NT2/D1 (cell line): ENCODE data around the gene PPM1H.

Source experiments
- SUZ12 ChIP-seq: IDR thresholded peaks from 2 replicates; pipeline ENCODE4 v1.6.1; 2011; ENCODE audit not compliant: insufficient read length, insufficient read depth; ENCODE audit errors: extremely low read depth
- YY1 ChIP-seq: IDR thresholded peaks from 2 replicates; pipeline ENCODE4 v1.6.1; 2011; ENCODE audit not compliant: insufficient read length, insufficient read depth
- ZNF274 ChIP-seq: IDR thresholded peaks from 2 replicates; pipeline ENCODE4 v1.6.1; 2011; ENCODE audit warnings: mild to moderate bottlenecking, low read depth, low read length

DNA sequence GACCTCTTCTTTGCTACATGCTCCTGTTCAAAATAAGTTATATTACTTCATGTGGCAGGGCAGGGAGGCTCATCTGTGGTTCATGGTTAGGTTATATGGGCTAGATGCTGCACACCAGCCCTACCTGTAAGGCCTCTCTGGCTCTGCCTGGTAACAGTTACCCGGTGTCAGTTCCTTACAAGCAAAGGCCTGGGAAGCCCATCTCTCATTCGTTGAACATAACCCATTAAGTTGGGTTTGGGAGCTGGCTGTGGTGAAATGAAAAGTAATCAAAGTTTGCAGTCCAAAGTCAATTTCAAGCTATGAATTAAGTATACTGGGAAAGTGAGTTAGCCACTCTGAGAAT is 183.2 kb downstream of the PPM1H start:
- TF ChIP-seq YY1 (no peak), ZNF274 (no peak), SUZ12 (no peak)
